ENCODE results near the gene PMM2.
"Not testable (repeated sequence)": the region's sequence is repeated elsewhere in the genome, so short reads cannot be mapped to it uniquely, and the experiment has no call there.

GRCh38 chr16:8837594-8837993 lies 40.0 kb downstream of the PMM2 start:
- not testable (repeated sequence) for TF ChIP-seq BDP1 (IDR thresholded peaks at IDR 0.05; ENCODE audit: insufficient read depth, insufficient read length); CTCF (IDR thresholded peaks at IDR 0.05 in 2 of 3, conservative IDR thresholded peaks at IDR 0.05 in 1 of 3; ENCODE audit: insufficient read depth in 2 of 3, low read depth in 1 of 3, low read length in 3 of 3); CBX5 (IDR thresholded peaks at IDR 0.05; ENCODE audit: borderline replicate concordance, low read depth); ZKSCAN8 (CRISPR knock-in tag; IDR thresholded peaks at IDR 0.05); RERE (CRISPR knock-in tag; IDR thresholded peaks at IDR 0.05; ENCODE audit: borderline replicate concordance); RAD21 (CRISPR knock-in tag; conservative IDR thresholded peaks at IDR 0.05 in 1 of 2, IDR thresholded peaks at IDR 0.05 in 1 of 2); KAT7 (CRISPR knock-in tag; IDR thresholded peaks at IDR 0.05; ENCODE audit: borderline replicate concordance); E2F5 (CRISPR knock-in tag; IDR thresholded peaks at IDR 0.05)

All from K562 (cell line).